Endothelial cell (in vitro differentiated cells): ENCODE data around the gene RHBDD3. TPM values are rescaled to one million over a fixed set of nuclear protein-coding genes. Genes with fewer than 3 reads are reported as not detected.

Source experiments
- DNase-seq: peaks from one replicate; pipeline ENCODE4 v3.0.0; 2021; ENCODE audit warnings: low spot score
- H3K27ac Mint-ChIP-seq: one replicate; pipeline ENCODE4 v1.8.0; 2021; ENCODE audit warnings: mixed read lengths, inconsistent platforms; ENCODE audit not compliant: unreplicated experiment
- H3K27me3 Mint-ChIP-seq: one replicate; pipeline ENCODE4 v1.8.0; 2021; ENCODE audit warnings: mild to moderate bottlenecking, moderate library complexity, mixed read lengths, inconsistent platforms; ENCODE audit not compliant: unreplicated experiment
- H3K36me3 Mint-ChIP-seq: one replicate; pipeline ENCODE4 v1.8.0; 2021; ENCODE audit warnings: mild to moderate bottlenecking, low read depth, mixed read lengths, inconsistent platforms; ENCODE audit not compliant: unreplicated experiment
- H3K4me1 Mint-ChIP-seq: one replicate; pipeline ENCODE4 v1.8.0; 2021; ENCODE audit warnings: mild to moderate bottlenecking, mixed read lengths, inconsistent platforms; ENCODE audit not compliant: unreplicated experiment
- H3K4me3 Mint-ChIP-seq: one replicate; pipeline ENCODE4 v1.8.0; 2021; ENCODE audit warnings: mild to moderate bottlenecking, mixed read lengths, inconsistent platforms; ENCODE audit not compliant: unreplicated experiment
- H3K9me3 Mint-ChIP-seq: one replicate; pipeline ENCODE4 v1.8.0; 2021; ENCODE audit warnings: mixed read lengths, inconsistent platforms; ENCODE audit not compliant: unreplicated experiment
- CTCF ChIP-seq: fragments of 200-600 bp; sonication (generic); IDR thresholded peaks from one replicate; pipeline ENCODE4 v1.5.0; 2021; ENCODE audit warnings: antibody characterized with exemption; ENCODE audit not compliant: unreplicated experiment
- total RNA-seq: library from RNA; stranded (reverse); fragmentation: NEBNext Ultra II Directional; extraction: Animal tissue kit (Norgen Biotek cat#: 25700); gene quantifications from one replicate; pipeline ENCODE4 v1.2.1, GENCODE V29; 2021; ENCODE audit not compliant: unreplicated experiment

Gene RHBDD3
- total RNA-seq, 1 donor from 2014 or later, result 56.5 TPM

- H3K9me3 Mint-ChIP-seq, result no peaks in the 10 kb centered on the region
- no peak for DNase-seq
- no peak overlapping the region for H3K27ac Mint-ChIP-seq
- TF ChIP-seq CTCF, result no peak
- no peaks in the 10 kb centered on the region for H3K4me1 Mint-ChIP-seq
- H3K36me3 Mint-ChIP-seq, result peaks cover 52% of the 10 kb centered on the region
- no peaks in the 10 kb centered on the region for H3K27me3 Mint-ChIP-seq
- no peak overlapping the region for H3K4me3 Mint-ChIP-seq
Measured at GRCh38 chr22:29290061-29290460, 22.3 kb upstream of the RHBDD3 start.

DNA sequence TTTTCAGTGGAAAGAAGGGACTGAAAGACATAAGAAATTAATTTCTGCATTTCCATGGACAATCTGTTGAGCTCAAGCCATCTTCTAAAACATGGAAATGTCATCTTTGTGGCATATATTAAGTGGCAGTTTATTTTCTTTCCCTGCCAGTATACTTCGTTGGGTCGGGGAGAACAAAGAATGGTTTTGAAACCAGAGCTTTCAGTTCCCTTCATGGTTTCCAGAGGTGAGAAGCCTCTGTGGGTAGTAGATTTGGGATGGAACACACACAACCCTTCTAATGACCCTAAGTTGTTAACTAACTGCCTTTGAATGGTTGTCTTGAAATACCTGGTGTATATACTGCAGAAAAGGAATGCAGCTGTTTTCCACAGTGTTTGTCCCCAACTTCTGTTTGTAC lies 21.1 kb upstream of the RHBDD3 start:
- TF ChIP-seq CTCF, result no peak
- Mint-ChIP-seq H3K9me3 (no peaks in the 10 kb centered on the region), H3K4me3 (peak overlapping the region; percentile 24), H3K4me1 (no peaks in the 10 kb centered on the region), H3K27ac (no peak overlapping the region), H3K36me3 (peaks cover 60% of the 10 kb centered on the region), H3K27me3 (no peaks in the 10 kb centered on the region)
- DNase-seq, result no peak

- Mint-ChIP-seq H3K27me3 (peaks cover 2% of the 10 kb centered on the region), H3K4me1 (no peaks in the 10 kb centered on the region), H3K27ac (no peak overlapping the region), H3K9me3 (no peaks in the 10 kb centered on the region), H3K4me3 (peak overlapping the region; percentile 51), H3K36me3 (peaks cover 58% of the 10 kb centered on the region)
- no peak for DNase-seq
- no peak for TF ChIP-seq CTCF
Measured at GRCh38 chr22:29284196-29284595, 16.4 kb upstream of the RHBDD3 start.

DNA sequence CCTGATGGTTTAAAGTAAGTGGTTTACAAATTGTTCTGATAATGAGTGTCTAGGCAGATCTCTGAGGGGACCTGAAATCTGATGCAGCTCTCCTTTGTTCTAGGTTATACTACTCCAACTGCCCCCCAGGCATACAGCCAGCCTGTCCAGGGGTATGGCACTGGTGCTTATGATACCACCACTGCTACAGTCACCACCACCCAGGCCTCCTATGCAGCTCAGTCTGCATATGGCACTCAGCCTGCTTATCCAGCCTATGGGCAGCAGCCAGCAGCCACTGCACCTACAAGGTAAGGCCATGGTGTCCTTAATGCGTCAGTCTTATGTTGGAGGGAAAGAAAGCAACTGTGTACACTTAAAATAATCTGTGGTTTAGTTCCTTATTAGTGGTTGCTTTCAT lies 10.1 kb upstream of the RHBDD3 start:
- TF ChIP-seq CTCF, result no peak
- peaks cover 45% of the 10 kb centered on the region for H3K36me3 Mint-ChIP-seq
- no peaks in the 10 kb centered on the region for H3K27me3 Mint-ChIP-seq
- no peak for DNase-seq
- H3K27ac Mint-ChIP-seq, result no peak overlapping the region
- no peaks in the 10 kb centered on the region for H3K9me3 Mint-ChIP-seq
- peaks cover 3% of the 10 kb centered on the region for H3K4me1 Mint-ChIP-seq
- peak overlapping the region; percentile 12 for H3K4me3 Mint-ChIP-seq

GRCh38 chr22:29275819-29276565 lies 8.2 kb upstream of the RHBDD3 start:
- H3K4me3 Mint-ChIP-seq, result peak overlapping the region; percentile 7
- H3K36me3 Mint-ChIP-seq, result peaks cover 40% of the 10 kb centered on the region
- H3K27ac Mint-ChIP-seq, result no peak overlapping the region
- H3K4me1 Mint-ChIP-seq, result peaks cover 12% of the 10 kb centered on the region
- H3K9me3 Mint-ChIP-seq, result no peaks in the 10 kb centered on the region
- no peaks in the 10 kb centered on the region for H3K27me3 Mint-ChIP-seq
- TF ChIP-seq CTCF, result no peak
- DNase-seq, result no peak
